Measurements from ENCODE around the gene PFKFB3.
"Not testable (repeated sequence)": the region's sequence is repeated elsewhere in the genome, so short reads cannot be mapped to it uniquely, and the experiment has no call there.

- not testable (repeated sequence) for TF ChIP-seq CTCF, POLR2A (IDR thresholded peaks at IDR 0.05)
These were observed 3.8 kb downstream of the PFKFB3 start for GRCh38 chr10:6206486-6206885.
